ENCODE data around the gene MED22. TPM values are rescaled to one million over a fixed set of nuclear protein-coding genes. Genes with fewer than 3 reads are reported as not detected.
A peak's percentile ranks its signal among the peaks of the same experiment; 100 is the strongest.
"Not testable (repeated sequence)": the region's sequence is repeated elsewhere in the genome, so short reads cannot be mapped to it uniquely, and the experiment has no call there.

The MED22 gene
- total RNA-seq, 1 experiment from 2014 or later: 19.3 TPM

DNA sequence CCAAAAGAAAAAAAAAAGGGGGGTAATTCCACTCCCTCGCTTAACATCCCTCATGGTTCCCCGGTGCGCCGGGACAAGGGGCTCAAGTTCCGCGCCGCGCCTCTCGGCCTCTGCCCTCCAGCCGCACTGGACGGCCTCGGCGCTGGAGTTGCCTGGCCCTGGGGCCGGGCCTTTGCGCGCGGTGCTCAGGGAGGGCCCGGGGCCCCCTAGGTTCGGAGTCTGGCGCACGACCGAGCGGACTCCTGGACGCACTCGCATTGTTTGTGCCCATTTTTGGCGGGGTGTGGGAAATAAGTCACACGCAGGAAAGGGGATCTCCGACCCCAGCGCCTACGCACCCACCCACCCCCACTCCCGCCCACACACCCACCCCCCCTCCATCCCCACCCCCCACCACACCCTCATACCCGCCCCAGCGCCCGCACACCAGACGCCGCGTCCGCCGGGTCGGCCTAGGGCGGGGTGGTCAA, 381 bp downstream of the MED22 start:
- in situ Hi-C loops (cut with HindIII; ENCODE audit: low pct_unique_long_range_greater_than_20kb, low sequenced_read_pairs): no loop called here
- DNase-seq (ENCODE audit: low read depth, low spot score): peak; percentile 22

DNA sequence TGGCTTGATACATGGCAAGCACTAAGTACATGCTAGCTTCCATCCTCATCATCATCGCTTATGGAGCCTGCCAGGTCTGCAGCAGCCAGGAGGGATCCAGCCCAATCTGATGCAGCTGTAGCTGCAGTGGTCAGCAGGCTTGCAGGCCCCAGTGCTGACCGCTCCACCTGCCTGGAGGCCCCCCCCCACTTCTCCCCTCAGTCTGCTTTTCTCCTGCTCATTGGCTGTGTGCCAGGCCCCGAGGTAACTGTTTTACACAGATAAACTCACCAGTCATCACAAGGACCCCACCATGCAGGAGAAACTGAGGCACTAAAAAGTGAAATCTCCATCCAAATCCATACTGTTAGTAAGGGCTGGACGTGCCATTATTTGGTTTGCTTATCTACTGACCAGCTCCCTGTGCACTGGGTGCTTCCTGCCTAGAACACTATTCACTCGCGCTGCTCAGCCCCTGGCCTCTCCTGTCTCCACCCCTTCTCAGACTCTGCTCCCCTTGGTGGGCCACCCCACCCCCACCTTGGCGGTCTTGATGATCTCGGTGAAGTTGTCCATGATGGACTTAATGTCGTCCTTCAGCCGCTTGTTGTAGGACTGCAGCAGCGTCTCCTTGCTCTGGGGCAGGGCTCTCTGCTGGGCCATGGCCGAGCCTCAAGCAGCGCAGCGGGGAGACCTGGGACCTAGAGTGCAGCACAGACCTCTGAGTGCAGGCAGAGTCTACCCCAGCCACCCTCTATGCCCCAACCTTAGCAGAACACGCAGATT, 1.7 kb downstream of the MED22 start:
- in situ Hi-C loops (cut with HindIII; ENCODE audit: low pct_unique_long_range_greater_than_20kb, low sequenced_read_pairs): no loop called here

DNA sequence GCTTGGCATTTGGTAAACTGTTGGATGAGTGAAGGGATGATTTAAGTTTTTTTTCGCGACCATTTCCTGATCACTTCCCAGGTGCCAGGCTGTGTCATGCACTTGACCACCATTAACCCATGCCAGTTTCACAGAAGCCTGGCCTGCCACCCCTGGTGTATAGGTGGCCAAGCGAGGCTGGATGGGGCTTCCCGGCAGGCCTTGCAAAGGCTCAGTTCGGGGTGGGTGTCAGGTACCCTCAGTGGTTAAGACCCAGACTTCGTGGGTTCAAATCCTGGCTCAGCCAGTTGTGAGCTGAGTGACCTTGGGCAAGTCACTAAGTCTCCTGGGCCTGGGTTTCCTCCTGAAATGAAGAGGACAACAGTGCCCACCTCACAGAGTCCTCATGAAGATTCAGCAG, 2.3 kb downstream of the MED22 start:
- in situ Hi-C loops (cut with HindIII; ENCODE audit: low pct_unique_long_range_greater_than_20kb, low sequenced_read_pairs): no loop called here
- DNase-seq (ENCODE audit: low read depth, low spot score): no peak

More for the DNA sequence above, 1.7 kb downstream of the MED22 start:
- DNase-seq (ENCODE audit: low read depth, low spot score): no peak

DNA sequence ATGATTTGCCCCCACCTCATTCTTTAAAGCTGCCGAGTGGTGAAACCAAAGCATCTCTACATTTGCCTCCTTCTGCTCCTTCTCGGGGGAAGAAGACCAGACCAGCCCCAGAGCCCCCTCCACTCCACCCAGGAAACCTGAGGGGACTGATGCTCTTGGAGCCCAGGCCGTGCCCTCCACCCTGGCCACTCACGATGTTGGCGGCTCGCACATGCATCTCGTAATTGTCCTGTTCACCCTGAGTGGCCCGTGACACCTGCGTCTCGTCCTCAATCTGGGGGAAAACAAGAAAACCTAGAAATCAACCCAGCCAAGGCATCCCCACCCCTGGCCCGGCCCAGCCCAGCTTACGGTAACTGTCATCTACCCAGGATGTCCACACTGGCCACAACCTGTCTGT, 3.0 kb downstream of the MED22 start:
- in situ Hi-C loops (cut with HindIII; ENCODE audit: low pct_unique_long_range_greater_than_20kb, low sequenced_read_pairs): no loop called here
- no peak for DNase-seq (ENCODE audit: low read depth, low spot score)

DNA sequence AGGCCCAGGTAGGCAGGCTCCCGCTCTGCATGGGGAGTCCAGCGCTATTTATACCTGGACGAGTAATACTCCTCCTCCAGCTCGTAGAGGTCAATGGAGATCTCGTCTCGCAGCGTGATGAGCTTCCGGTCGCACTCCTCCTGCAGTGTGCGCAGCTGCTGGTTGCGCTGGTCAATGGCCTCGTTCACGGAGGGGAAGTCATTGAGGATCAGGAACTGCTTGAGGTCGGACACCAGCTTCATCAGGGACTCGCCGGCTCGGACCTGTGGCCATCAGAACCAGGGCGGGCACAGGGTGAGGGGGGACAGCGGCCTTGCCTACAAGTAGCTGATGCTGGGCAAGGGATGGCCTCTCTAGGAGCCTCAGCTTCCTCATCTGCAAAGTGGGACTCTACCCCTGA, 3.9 kb downstream of the MED22 start:
- no peak for DNase-seq (ENCODE audit: low read depth, low spot score)
- in situ Hi-C loops (cut with HindIII; ENCODE audit: low pct_unique_long_range_greater_than_20kb, low sequenced_read_pairs): no loop called here

DNA sequence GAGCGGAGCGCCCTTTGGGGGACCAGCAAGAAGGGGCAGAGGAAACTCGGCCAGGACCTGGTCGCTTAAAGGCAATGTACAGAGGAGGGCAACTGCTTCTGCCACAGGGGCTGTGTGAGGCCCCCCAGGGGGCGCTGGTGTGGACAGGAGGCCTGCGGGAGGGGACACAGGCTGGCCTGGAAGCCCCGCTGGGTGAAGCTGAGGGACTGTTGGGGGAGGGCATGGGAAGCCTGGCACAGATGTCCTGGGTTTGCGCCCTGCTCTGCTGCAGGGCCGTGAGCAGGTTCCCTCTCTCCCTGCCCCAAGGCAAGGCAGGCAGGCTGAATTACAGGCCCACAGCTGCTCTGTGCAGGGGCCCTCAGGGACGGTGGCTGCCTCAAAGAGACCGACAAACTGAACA, 5.4 kb downstream of the MED22 start:
- in situ Hi-C loops (cut with HindIII; ENCODE audit: low pct_unique_long_range_greater_than_20kb, low sequenced_read_pairs): no loop called here
- no peak for DNase-seq (ENCODE audit: low read depth, low spot score)

DNA sequence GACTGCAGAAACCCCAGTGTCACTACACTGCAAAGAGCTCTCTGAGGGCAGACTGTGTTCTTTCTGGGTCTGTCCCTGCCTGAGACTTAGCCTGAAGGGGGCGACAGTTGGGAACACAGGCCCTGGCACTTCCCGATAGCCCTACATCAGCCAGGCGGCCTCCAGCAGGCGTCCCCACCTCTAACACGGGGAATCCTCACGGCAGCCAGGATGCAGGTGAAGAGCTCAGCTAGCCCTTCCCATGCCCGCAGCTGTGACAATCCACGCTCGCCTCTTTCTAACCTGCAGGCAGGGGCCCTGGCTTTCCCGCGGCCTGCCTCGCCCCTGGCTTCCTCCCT, 5.9 kb downstream of the MED22 start:
- no peak for DNase-seq (ENCODE audit: low read depth, low spot score)
- in situ Hi-C loops (cut with HindIII; ENCODE audit: low pct_unique_long_range_greater_than_20kb, low sequenced_read_pairs): no loop called here

DNA sequence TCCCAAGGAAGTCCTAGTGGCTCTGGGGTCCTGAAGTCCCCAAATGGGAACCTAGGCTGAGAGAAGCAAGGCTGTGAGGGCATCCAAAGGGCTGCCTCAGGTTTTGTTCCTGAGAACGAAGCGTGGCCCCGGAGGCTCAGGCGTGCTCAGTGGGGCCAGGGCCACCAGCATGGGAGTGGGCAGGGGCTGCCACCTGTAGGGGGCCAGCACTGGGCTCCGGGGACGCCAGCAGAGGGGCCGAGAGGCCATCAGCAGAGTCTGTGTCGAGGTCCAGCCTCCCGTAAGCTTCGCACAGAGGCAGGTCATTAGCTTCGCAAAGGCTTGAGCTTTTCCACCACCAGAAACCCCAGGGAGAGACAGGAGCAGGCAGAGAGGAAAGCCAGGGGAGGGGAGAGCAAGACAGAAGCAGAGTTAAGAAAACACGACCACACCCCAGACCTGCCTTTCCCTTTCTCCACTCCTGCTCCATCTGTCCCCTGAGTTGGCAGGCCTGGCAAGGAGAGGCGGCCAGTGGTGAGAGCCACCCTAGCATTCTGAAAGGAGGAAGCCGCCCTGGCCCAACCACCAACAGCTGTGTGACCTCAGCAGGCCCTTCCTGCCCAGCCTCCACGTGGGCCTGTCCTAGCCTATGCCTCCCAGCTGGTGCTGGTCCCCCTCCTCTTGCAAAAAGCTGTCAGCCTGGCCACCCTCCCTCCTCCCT, 6.4 kb downstream of the MED22 start:
- in situ Hi-C loops (cut with HindIII; ENCODE audit: low pct_unique_long_range_greater_than_20kb, low sequenced_read_pairs): no loop called here

DNA sequence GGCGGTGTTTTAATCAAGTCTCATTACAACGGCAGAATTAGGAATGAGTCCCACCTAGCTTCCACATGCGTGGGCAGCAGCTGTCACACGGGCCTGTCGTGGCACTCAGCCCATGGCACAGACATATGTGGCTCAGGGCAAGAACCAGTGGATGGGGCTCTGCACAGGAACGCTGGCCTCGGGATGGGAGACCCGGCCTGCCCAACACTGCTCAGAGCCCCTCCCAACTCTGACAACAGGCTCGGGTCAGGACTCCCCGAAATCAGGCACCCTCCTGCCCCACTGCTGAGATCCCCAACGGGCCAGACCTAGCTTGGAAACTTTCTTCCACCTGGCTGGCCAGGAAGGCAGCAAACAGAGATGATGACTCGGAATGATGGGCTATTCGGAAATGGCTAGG, 7.0 kb downstream of the MED22 start:
- in situ Hi-C loops (cut with HindIII; ENCODE audit: low pct_unique_long_range_greater_than_20kb, low sequenced_read_pairs): no loop called here

More for the DNA sequence above, 6.4 kb downstream of the MED22 start:
- DNase-seq (ENCODE audit: low read depth, low spot score): no peak

DNA sequence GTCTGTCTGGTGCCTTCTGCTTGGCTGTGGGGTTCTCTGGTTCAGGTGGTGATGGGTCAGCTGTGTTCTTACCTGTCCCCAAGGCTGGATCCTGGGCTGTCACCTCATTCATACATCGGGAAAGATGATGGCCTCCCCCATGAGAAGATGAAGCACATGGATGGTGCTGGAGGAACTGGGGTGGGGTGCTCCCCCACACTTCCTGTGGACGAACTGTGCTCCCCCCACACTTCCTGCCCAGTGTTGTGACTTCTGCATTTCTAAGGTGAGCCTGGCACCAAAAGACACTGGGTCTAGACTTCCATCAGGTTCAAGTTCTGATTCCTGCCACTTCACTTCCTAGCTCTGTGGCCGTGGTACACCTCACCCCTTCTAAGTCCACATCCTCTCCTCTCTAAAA, 7.7 kb downstream of the MED22 start:
- in situ Hi-C loops (cut with HindIII; ENCODE audit: low pct_unique_long_range_greater_than_20kb, low sequenced_read_pairs): no loop called here
- no peak for DNase-seq (ENCODE audit: low read depth, low spot score)

More for the DNA sequence above, 7.0 kb downstream of the MED22 start:
- DNase-seq (ENCODE audit: low read depth, low spot score): no peak

DNA sequence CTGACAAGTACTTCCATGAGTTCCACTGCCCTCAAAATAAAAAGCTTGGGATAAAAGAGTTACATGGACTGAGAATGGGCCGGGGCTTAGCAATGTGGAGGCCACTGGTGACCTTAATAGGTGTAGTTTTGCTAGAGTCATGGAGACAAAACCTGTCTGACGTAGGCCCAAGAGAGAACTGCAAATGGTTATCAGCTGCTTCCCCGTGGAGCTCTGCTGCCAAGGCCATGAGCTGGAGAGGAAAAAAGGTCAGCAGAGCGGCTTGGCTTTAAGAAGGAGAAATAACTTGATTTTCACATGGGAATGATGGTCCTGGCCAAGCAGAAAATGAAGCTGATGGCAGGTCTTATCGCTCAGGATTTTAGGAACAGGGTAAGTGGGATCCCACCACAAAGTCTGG, 8.3 kb downstream of the MED22 start:
- in situ Hi-C loops (cut with HindIII; ENCODE audit: low pct_unique_long_range_greater_than_20kb, low sequenced_read_pairs): no loop called here
- DNase-seq (ENCODE audit: low read depth, low spot score): no peak

DNA sequence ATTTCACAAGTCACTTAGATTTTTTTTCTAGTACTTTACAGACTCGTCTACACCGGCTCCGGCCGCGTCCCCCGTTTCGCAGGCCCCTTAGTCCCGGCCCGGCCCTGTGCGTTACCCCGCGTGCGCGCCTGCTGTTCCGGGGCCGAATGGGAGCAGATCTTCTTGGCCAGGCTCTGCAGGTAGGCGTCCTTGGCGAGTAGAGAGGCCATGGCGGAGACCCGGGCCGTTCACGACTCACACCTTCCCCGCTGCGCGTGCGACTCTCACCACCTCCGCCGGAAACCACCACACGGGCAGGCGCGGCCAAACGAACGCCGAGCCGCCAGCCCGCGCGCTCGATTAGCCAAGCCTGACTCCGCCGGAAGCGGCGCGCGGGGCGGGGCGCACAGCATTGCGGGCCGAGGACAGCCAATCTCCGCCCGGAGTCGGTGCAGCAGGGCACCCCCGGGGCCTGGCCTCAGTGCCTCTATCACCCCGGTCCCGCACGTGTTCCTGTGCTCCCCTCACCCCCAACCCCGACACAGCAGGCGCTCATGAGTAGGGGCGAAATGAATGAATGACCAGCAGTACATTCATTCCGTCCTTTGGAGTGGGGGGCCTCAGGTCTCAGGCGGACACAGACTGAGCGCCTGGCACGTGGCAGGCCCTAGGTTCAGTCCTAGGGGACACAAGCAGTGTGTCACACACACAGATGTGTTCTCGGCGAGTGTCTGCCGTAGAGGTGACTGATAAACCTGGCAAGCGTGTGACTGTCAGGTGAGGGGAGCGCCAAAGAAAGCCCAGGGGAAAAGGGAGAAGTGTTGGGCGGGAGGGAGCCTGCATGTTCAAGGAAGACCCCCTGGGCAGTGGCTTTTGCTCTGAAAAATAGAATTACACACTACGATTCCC, 11.8 kb downstream of the MED22 start, which contains the start of gene SURF6:
TSS of gene SURF6 (minus strand) at position 265 of the 888 bp plus-strand sequence. CDS start at position 209, 56 bp downstream.
- DNase-seq (ENCODE audit: low read depth, low spot score): peak; percentile 88
- in situ Hi-C loops (cut with HindIII; ENCODE audit: low pct_unique_long_range_greater_than_20kb, low sequenced_read_pairs): no loop called here

DNA sequence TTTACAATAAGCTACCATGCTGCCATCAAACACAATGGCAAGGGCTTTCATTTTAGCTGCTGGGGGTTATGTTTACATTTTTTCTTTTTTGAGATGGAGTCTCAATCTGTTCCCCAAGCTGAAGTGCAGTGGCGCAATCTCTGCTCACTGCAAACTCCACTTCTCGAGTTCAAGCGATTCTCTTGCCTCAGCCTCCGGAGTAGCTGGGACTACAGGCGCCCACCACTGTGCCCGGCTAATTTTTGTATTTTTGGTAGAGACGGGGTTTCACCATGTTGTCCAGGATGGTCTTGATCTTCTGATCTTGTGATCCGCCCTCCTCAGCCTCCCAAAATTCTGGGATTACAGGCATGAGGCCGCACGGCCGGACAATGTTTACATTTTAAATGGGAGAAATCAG, 13.0 kb downstream of the MED22 start:
- in situ Hi-C loops (cut with HindIII; ENCODE audit: low pct_unique_long_range_greater_than_20kb, low sequenced_read_pairs); DNase-seq (ENCODE audit: low read depth, low spot score): not testable (repeated sequence)

DNA sequence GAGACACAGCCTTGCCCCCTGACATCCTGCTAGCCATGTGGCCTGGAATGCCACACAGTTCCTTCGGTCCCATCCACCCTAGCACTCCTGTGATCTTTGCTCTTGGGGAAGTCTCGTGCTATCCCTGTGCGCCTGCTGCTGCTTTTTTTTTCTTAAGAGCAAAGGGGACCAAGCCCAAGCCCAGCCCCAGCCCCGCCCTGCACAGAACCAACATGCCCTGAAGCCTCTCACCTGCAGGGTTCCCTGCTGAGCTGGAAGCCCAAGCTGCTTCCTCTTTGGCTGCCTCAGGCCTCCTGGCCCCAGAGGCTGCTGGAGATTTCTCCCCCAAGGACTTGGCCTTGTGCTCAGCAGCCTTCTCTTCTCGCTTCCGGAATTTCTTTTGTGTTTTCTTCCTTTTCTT, 13.8 kb downstream of the MED22 start:
- DNase-seq (ENCODE audit: low read depth, low spot score): no peak
- in situ Hi-C loops (cut with HindIII; ENCODE audit: low pct_unique_long_range_greater_than_20kb, low sequenced_read_pairs): no loop called here

DNA sequence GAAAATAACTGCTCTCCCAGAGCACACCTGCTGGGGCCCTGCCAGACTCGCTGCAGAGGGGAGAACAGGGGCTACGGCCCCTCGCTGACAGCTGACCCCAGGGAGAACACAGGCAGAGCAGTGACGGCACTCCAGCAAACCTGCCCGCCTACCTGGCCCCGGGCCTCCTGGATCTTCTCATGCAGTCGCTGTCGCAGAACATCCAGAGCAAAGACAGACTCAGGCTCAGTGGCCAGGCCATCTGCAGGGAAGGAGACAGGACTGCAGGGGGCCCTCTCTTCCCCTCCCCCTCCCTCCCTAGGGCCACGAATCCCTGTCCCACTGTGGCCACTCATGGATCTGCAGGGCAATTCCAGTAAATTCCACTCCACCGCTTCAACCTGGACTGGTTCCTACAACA, 14.4 kb downstream of the MED22 start:
- no peak for DNase-seq (ENCODE audit: low read depth, low spot score)
- in situ Hi-C loops (cut with HindIII; ENCODE audit: low pct_unique_long_range_greater_than_20kb, low sequenced_read_pairs): no loop called here

DNA sequence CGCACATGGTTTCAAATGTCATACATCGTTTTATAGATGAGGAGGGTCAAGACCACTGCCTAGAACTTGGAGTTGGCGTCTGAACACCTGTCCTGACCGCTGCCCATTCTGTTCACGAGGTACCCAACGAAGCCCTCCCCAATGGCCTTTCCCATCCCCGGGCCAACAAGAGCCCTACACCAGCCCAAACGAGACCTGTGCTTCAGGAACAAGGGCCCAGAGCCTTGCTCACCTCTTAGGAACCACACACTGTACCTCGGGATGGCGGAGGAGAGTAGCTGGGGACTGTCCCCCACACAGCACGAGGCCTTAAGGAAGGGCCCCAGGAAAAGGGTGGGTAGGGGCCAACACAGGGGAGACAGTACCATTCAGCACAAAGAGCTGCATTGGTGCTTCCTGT, 14.9 kb downstream of the MED22 start:
- no peak for DNase-seq (ENCODE audit: low read depth, low spot score)

DNA sequence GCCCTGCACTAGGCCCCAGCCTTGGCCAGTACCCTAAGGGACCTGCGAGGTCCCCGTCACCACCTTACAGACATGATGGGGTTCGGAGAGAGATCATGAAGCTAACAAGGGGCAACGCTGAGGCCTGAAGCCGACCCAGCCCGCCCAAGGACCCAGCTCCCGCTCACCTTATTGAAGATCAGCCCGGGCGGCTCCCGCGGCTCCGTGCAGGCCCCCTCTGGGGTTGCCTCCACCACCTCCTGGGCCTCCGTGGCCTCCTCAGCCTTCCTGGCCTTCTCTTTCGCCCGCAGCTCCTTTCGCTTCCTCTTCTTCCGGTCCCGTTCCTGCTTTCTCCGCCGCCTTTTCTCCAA, 15.6 kb downstream of the MED22 start:
- in situ Hi-C loops (cut with HindIII; ENCODE audit: low pct_unique_long_range_greater_than_20kb, low sequenced_read_pairs): no loop called here
- DNase-seq (ENCODE audit: low read depth, low spot score): no peak

More for the DNA sequence above, 14.9 kb downstream of the MED22 start:
- in situ Hi-C loops (cut with HindIII; ENCODE audit: low pct_unique_long_range_greater_than_20kb, low sequenced_read_pairs): no loop called here
